ELR (cell line): Measurements from ENCODE around the gene FGD4.

Experiments
- DNase-seq: peaks from one replicate; pipeline ENCODE4 v3.0.0-alpha.2; 2015; ENCODE audit warnings: low read depth

FGD4 gene

GRCh38 chr12:32399370-32400113, at the start of gene FGD4:
Gene FGD4 (plus strand): TSS chr12:32399558.
- peak; percentile 83 for DNase-seq

- DNase-seq: no peak
Observed at GRCh38 chr12:32353540-32353939, 45.8 kb upstream of the FGD4 start.

- DNase-seq: no peak
Observed at GRCh38 chr12:32357601-32358249, 41.6 kb upstream of the FGD4 start.

GRCh38 chr12:32360956-32361355, 38.4 kb upstream of the FGD4 start:
- DNase-seq: no peak

- no peak for DNase-seq
Observed at GRCh38 chr12:32362892-32363291, 36.5 kb upstream of the FGD4 start.

DNA sequence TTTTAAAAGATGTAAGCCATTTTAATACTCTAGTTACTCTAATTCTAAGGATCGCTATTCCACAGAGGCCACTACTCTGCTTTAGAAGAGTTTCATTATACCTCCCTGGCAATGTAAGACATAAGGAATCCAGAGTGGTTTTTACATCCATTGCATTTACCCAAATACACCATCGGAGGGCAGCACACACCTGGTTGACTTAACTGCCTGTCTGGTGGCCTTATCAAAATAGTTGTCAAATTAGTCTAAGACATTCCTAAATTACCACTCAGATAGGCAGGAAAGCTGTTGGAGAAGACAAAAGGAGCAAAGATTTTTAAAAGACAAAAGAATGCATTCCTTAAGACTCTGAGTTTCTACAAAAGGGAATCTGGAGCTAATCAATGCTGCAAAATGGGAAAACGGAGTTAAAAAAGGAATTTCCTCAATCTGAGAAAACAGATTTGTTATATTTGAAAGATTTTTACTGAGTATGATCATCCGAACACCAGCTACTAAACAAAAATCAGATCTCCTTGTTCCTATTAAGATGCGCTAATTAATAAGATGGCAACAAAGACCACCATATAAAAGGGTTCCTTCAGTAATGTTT, 33.8 kb upstream of the FGD4 start:
- DNase-seq: peak; percentile 80

GRCh38 chr12:32366714-32367113, 32.6 kb upstream of the FGD4 start:
- no peak for DNase-seq

GRCh38 chr12:32367381-32367780, 32.0 kb upstream of the FGD4 start:
- no peak for DNase-seq

DNA sequence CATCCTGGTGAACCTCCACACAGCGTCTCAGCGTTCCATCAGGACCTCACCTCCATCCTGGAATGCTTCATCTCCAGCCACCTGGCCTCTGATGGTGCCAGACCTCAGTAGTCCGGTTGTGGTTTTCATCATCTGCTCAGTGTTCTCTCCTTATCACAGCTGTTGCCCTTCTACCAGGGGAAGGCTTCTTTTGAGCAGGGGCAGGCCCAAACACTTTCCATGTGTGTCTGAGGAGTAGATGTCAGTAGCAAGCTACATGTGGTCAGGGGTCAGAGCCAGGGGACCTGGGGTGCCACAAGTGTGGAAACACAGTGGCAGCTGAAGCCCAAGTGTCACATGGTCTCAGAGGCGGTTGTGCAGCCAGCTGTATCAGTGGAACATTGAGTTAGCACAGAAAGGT, 30.2 kb upstream of the FGD4 start:
- DNase-seq: no peak

DNA sequence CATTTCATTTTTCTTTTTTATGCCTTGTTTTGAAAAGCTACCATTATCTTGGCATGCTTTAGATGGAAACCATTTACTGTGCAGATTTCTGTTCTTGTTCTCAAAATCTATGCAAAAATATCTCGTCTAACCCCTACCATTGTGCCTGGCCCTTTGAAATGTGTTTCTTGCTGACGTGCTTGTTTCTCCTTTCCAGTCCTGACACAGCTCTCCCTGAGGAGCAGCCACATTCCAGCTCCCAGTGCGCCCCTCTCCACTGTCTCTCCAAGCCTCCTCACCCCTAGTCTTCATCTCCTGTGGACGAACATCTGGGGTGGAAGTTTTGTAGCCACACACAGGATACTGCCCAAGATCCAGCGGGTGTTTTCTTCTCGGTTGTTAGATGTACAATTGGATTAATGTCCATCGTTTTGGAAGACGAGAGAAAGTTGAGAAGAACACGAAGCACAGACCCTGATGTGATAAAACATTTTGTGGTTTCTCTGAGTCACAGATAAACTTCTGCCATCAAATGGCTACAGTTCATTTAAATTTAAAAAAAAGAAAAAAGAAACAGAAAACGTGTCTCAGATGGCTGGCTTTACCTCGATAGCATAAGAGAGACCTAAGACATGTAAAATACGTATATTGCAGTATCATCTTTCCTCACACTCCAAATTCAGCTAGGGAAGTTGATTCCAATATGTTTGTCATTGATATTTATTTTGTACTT, 21.9 kb upstream of the FGD4 start:
- DNase-seq: no peak

DNA sequence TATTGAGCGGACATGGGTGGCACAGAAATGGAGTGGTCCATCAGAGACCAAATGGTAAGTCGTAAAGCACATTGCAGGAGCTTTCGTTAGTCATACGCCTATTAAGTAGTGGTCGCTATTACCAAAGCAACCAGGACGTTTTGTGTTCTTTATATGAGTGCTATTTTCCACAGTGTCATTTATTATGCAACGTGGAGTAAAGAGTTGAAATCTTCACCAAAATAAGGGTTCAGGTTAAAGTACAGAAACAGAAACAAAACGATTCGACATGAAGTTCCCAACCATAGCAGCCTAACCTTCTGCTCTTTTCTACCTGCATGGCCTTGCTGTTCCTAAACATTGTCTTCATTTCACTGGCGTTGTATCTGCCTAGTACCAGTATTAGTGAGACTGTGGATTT, 20.1 kb upstream of the FGD4 start:
- DNase-seq: no peak

DNA sequence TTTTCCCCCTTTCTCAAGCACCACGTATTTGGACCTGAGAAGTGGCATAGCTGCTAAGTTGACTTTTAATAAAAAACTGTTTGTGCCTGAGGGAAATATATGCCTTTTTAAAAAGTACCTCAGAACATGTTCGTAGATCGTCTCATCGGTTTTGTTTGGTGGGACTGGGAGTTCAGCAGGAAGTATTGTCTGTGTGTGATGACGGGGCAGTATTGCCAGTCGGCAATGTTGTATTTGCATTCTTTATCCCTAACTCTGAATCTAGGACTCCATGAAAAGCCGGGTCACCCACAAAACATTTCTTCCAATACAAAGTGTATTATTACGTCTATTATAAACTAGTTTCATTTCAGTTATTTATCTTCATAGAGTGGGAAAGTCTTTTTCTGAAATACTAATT, 19.7 kb upstream of the FGD4 start:
- no peak for DNase-seq

DNA sequence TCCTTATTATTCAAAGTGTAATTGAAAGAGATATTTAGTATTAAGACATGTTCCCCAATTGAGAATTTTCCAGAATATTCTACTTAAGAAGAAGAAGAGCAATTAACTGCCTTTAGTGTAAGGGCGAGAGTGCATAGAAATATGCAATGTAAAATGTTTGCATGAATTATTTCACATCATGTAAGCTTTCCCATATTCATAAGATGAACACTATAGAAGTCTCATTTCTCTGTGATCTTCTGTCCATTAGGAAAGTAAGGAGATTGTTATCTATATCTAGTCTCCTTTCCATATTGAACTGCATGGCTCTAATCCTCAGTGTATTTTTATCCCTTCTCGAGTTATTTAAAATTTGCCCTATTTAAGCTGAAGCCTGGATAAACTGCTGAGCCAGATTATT, 17.1 kb upstream of the FGD4 start:
- no peak for DNase-seq

DNA sequence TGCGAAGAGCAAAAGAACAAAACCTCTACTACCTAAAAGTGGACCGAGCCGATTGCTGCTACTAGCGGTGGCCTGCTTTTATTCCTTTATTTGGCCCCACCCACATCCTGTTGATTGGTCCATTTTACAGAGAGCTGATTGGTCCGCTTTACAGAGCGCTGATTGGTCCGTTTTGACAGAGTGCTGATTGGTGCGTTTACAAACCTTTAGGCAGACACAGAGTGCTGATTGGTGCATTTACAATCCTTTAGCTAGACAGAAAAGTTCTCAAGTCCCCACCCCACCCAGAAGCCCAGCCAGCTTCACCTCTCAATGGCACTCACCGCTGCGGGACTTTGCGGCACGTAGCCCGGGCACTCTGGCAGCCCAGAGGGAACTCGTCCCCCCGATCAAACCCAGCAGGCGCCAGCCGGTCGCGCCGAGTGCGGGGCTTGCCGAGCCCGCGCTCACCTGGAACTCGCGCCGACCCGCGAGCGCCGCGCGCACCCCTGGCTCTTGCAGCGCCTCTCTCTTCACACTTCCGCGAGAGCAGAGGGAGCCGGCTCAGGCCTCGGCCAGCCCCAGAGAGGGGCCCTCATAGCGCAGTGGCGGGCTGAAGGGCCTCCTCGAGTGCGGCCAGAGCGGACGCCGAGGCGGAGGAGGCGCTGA, 8.7 kb upstream of the FGD4 start:
- DNase-seq: no peak

DNA sequence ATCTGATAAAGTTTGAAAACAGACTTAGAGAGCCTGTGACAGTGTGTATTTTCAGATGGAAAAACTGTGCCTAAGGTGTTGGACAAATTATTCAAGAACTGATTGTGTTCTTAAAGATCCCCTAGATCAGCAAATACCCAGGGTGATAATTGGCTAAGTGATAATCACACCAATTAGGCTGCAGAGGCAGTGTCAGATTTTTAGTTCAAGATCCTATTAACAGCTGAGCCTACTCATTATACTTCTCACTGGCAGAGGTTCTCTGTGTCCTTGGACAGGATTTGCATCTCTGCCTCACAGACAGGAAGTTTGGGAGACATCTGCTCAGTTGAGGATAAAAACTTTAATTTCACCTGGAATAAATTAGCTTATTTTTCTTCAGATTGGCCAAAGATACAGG, 4.3 kb upstream of the FGD4 start:
- DNase-seq: no peak

- DNase-seq: no peak
Observed at GRCh38 chr12:32397696-32398095, 1.7 kb upstream of the FGD4 start.

GRCh38 chr12:32398181-32398580, 1.2 kb upstream of the FGD4 start:
- DNase-seq: no peak

GRCh38 chr12:32398816-32399369, 465 bp upstream of the FGD4 start:
- no peak for DNase-seq

GRCh38 chr12:32400114-32400672, 835 bp downstream of the FGD4 start:
- DNase-seq: peak; percentile 10

- no peak for DNase-seq
Observed at GRCh38 chr12:32400866-32401265, 1.5 kb downstream of the FGD4 start.

DNA sequence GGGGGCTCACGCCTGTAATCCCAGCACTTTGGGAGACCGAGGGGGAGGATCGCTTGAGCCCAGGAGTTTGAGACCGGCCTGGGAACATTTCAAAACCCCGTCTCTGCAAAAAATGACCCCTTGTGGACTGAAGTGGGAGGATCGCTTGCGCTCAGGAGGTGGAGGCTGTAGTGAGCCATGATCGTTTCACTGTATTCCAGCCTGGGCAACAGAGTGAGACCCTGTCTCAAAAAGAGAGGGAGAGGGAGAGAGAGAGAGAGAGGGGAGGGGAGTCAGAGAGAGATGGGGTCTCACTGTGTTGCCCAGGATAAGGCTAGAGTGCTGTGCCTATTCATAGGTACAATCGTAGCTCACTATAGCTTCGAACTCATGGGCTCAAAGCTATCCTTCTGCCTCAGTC, 2.8 kb downstream of the FGD4 start:
- no peak for DNase-seq

GRCh38 chr12:32402946-32403345, 3.6 kb downstream of the FGD4 start:
- no peak for DNase-seq
